GM18951 (cell line): ENCODE data around the gene SNAP91.
"Not testable (repeated sequence)": the region's sequence is repeated elsewhere in the genome, so short reads cannot be mapped to it uniquely, and the experiment has no call there.

Experiments
- POLR2A ChIP-seq: IDR thresholded peaks from 4 replicates; pipeline ENCODE4 v1.6.1; 2011; ENCODE audit warnings: mild to moderate bottlenecking; ENCODE audit not compliant: insufficient read length, insufficient read depth; ENCODE audit errors: extremely low read depth
- in situ Hi-C: fragments of 300-500 bp; cut with MboI; formaldehyde crosslinking; loops from one replicate; pipeline ENCODE4 v1.12.0; 2022; ENCODE audit warnings: low sequenced_read_pairs, mixed read lengths, inconsistent platforms; ENCODE audit not compliant: unreplicated experiment

Gene SNAP91

GRCh38 chr6:83707829-83708545 lies 914 bp downstream of the SNAP91 start:
- no peak for TF ChIP-seq POLR2A
- in situ Hi-C loops = no loop called here

GRCh38 chr6:83702749-83703148 lies 6.2 kb downstream of the SNAP91 start:
- in situ Hi-C loops = no loop called here

GRCh38 chr6:83702077-83702476 lies 6.8 kb downstream of the SNAP91 start:
- in situ Hi-C loops = no loop called here
- TF ChIP-seq POLR2A = no peak

More at GRCh38 chr6:83702749-83703148, 6.2 kb downstream of the SNAP91 start:
- no peak for TF ChIP-seq POLR2A

- TF ChIP-seq POLR2A = no peak
These were observed 12.2 kb downstream of the SNAP91 start for GRCh38 chr6:83696674-83697073.

GRCh38 chr6:83685481-83685880 lies 23.4 kb downstream of the SNAP91 start:
- TF ChIP-seq POLR2A = no peak
- in situ Hi-C loops = no loop called here

More at GRCh38 chr6:83696674-83697073, 12.2 kb downstream of the SNAP91 start:
- in situ Hi-C loops = no loop called here

- in situ Hi-C loops = no loop called here
- TF ChIP-seq POLR2A = no peak
These were observed 31.1 kb downstream of the SNAP91 start for GRCh38 chr6:83677791-83678190.

GRCh38 chr6:83637953-83638352 lies 70.9 kb downstream of the SNAP91 start:
- no peak for TF ChIP-seq POLR2A
- in situ Hi-C loops = no loop called here

- in situ Hi-C loops = no loop called here
- no peak for TF ChIP-seq POLR2A
These were observed 72.1 kb downstream of the SNAP91 start for GRCh38 chr6:83636800-83637199.

- no peak for TF ChIP-seq POLR2A
These were observed 75.3 kb downstream of the SNAP91 start for GRCh38 chr6:83633609-83634008.

GRCh38 chr6:83633149-83633548 lies 75.8 kb downstream of the SNAP91 start:
- in situ Hi-C loops = no loop called here
- TF ChIP-seq POLR2A = no peak

More at GRCh38 chr6:83633609-83634008, 75.3 kb downstream of the SNAP91 start:
- in situ Hi-C loops = no loop called here

- in situ Hi-C loops = not testable (repeated sequence)
These were observed 79.0 kb downstream of the SNAP91 start for GRCh38 chr6:83629908-83630307.

GRCh38 chr6:83615025-83615999 lies 93.6 kb downstream of the SNAP91 start:
- TF ChIP-seq POLR2A = no peak
- in situ Hi-C loops = loop anchor here (25.0 kb wide), 1 partner anchor 622 kb away; the partner anchor contains the start of gene CEP162

GRCh38 chr6:83613378-83613777 lies 95.5 kb downstream of the SNAP91 start:
- no peak for TF ChIP-seq POLR2A
- in situ Hi-C loops = loop anchor here (25.0 kb wide), 1 partner anchor 624 kb away; the partner anchor contains the start of gene CEP162
